DND-41 (cell line): ENCODE data around the gene THEM4.

Experiments
- ATAC-seq: fragments of 200-7000 bp; cut with Tn5 transposase; 3 replicates; pipeline ENCODE4 v1.9.1; 2021; ENCODE audit warnings: low read depth; ENCODE audit not compliant: insufficient read depth
- DNase-seq: peaks from one replicate; pipeline ENCODE4 v3.0.0-alpha.2; 2020
- H2AFZ ChIP-seq: 2 replicates; pipeline ENCODE4 v1.6.0; 2012; ENCODE audit warnings: low read depth, low read length
- H3K27ac ChIP-seq: 2 replicates; pipeline ENCODE4 v1.5.1; 2012; ENCODE audit warnings: low read length, inconsistent platforms
- H3K27me3 ChIP-seq: fragments of 200-600 bp; sonication (generic); 2 replicates; pipeline ENCODE4 v1.6.0; 2012; ENCODE audit warnings: low read length, mild to moderate bottlenecking, inconsistent platforms; ENCODE audit not compliant: insufficient read depth, poor library complexity
- H3K36me3 ChIP-seq: 2 replicates; pipeline ENCODE4 v1.5.1; 2012; ENCODE audit warnings: low read length, inconsistent platforms; ENCODE audit not compliant: insufficient read depth
- H3K4me1 ChIP-seq: 2 replicates; pipeline ENCODE4 v1.5.1; 2012; ENCODE audit warnings: mild to moderate bottlenecking, low read length; ENCODE audit not compliant: insufficient read depth
- H3K4me2 ChIP-seq: 2 replicates; pipeline ENCODE4 v1.6.0; 2012; ENCODE audit warnings: mild to moderate bottlenecking, moderate library complexity, low read length, inconsistent platforms; ENCODE audit not compliant: insufficient read depth
- H3K4me3 ChIP-seq, 2 experiments: fragments of 200-600 bp in 1 of 2; shearing (Covaris generic) in 1 of 2; 2 replicates each; pipeline ENCODE4 v1.5.1; 2012 to 2016; ENCODE audit warnings: inconsistent platforms in 2 of 2, low read length in 2 of 2, mild to moderate bottlenecking in 2 of 2, low read depth in 1 of 2, moderate library complexity in 1 of 2
- H3K79me2 ChIP-seq: 2 replicates; pipeline ENCODE4 v1.6.0; 2012; ENCODE audit warnings: low read length, inconsistent platforms; ENCODE audit not compliant: insufficient read depth
- H3K9ac ChIP-seq: 2 replicates; pipeline ENCODE4 v1.6.0; 2012; ENCODE audit warnings: low read depth, mild to moderate bottlenecking, inconsistent platforms, low read length, moderate library complexity
- H3K9me3 ChIP-seq: 2 replicates; pipeline ENCODE4 v1.5.1; 2012; ENCODE audit warnings: low read length, moderate library complexity, mild to moderate bottlenecking, inconsistent platforms; ENCODE audit not compliant: insufficient read depth, severe bottlenecking
- H4K20me1 ChIP-seq: 2 replicates; pipeline ENCODE4 v1.6.0; 2012; ENCODE audit warnings: low read length; ENCODE audit not compliant: insufficient read depth
- CTCF ChIP-seq: IDR thresholded peaks from 2 replicates; pipeline ENCODE4 v1.5.1; 2012; ENCODE audit warnings: borderline replicate concordance, low read length, moderate library complexity, mild to moderate bottlenecking; ENCODE audit not compliant: poor library complexity, severe bottlenecking; ENCODE audit errors: extremely low read depth
- EZH2 ChIP-seq: IDR thresholded peaks from 3 replicates; pipeline ENCODE4 v1.6.1; 2012; ENCODE audit warnings: borderline replicate concordance, low read depth, mild to moderate bottlenecking, moderate library complexity, low read length, inconsistent platforms; ENCODE audit not compliant: severe bottlenecking

THEM4 gene

GRCh38 chr1:151829352-151830046 lies 79.8 kb downstream of the THEM4 start:
- peaks cover 79% of the 10 kb centered on the region for H3K4me1 ChIP-seq
- H3K79me2 ChIP-seq: peaks cover 17% of the 10 kb centered on the region
- peak overlapping the region; percentile 66 for H3K4me2 ChIP-seq
- H3K4me3 ChIP-seq: no peak overlapping the region
- no peaks in the 10 kb centered on the region for H4K20me1 ChIP-seq
- no peaks in the 10 kb centered on the region for H3K36me3 ChIP-seq
- H3K9ac ChIP-seq: peak overlapping the region; percentile 58
- no peaks in the 10 kb centered on the region for H3K27me3 ChIP-seq
- TF ChIP-seq CTCF: no peak
- TF ChIP-seq EZH2: no peak
- no peaks in the 10 kb centered on the region for H3K9me3 ChIP-seq
- ATAC-seq: peak; percentile 20
- no peak overlapping the region for H2AFZ ChIP-seq
- H3K27ac ChIP-seq: peak overlapping the region; percentile 91
- peak; percentile 46 for DNase-seq

DNA sequence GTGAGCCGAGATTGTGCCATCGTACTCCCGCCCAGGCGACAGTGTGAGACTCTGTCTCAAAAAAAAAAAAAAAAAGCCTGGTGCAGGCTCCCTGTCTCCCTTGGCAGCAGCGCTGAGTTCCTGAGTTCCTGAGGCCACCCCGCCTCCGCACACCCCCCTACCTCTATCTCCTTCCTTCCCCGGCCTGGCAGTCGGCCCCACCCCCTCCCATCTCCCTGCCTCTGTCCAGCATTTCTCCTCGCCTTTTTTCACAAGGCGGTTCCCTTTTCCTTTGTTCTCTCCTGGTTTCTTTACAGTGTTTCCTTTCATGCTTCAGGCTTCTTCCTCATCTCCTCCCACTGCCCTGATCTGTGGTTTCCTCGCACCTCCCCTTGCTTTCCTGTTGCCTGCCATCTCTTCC lies 80.4 kb downstream of the THEM4 start:
- Histone ChIP-seq H3K4me3 (no peak overlapping the region), H3K9me3 (no peaks in the 10 kb centered on the region), H3K36me3 (no peaks in the 10 kb centered on the region), H3K27me3 (no peaks in the 10 kb centered on the region), H2AFZ (peak overlapping the region; percentile 59), H3K9ac (peak overlapping the region; percentile 58), H3K79me2 (peaks cover 22% of the 10 kb centered on the region), H3K4me1 (peaks cover 79% of the 10 kb centered on the region), H3K4me2 (peak overlapping the region; percentile 66), H4K20me1 (no peaks in the 10 kb centered on the region), H3K27ac (peak overlapping the region; percentile 91)
- peak; percentile 64 for DNase-seq
- ATAC-seq: peak; percentile 39
- TF ChIP-seq EZH2 (no peak), CTCF (no peak)

DNA sequence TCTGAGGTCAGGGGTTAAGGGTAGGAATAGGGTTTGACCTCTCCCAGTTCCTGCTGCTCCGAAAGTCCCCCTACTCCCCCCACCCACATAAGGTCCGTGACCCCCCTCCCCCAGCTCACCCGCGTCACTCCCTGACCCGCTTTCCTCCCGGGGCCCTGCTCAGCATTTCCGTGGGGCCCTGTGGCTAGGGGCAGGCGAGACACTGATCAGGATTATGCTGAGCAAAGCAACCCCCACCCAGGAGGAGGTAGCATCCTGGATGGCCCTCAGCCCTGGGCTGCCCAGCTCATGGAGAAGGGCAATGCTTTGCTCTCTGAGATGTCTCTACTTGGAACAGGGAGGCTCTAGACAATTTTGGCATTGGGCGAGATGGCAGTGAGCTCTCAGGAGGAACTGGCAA lies 81.5 kb downstream of the THEM4 start:
- peaks cover 82% of the 10 kb centered on the region for H3K4me1 ChIP-seq
- peak overlapping the region; percentile 66 for H3K4me2 ChIP-seq
- peaks cover 31% of the 10 kb centered on the region for H3K79me2 ChIP-seq
- 0 out of 2 replicates have a peak overlapping the region, but pooled peaks have one; percentile 54 for H2AFZ ChIP-seq
- peak overlapping the region; percentile 58 for H3K9ac ChIP-seq
- H3K9me3 ChIP-seq: no peaks in the 10 kb centered on the region
- no peaks in the 10 kb centered on the region for H4K20me1 ChIP-seq
- DNase-seq (peak; percentile 35), ATAC-seq (no peak)
- peak overlapping the region in 1 of 2 experiments; percentile 53; a peak in 2 of 4 replicates for H3K4me3 ChIP-seq
- TF ChIP-seq EZH2: no peak
- TF ChIP-seq CTCF: no peak
- H3K27ac ChIP-seq: peak overlapping the region; percentile 91
- H3K27me3 ChIP-seq: no peaks in the 10 kb centered on the region
- no peaks in the 10 kb centered on the region for H3K36me3 ChIP-seq
